HG02642 (cell line): ENCODE results near the gene YY1.

Experiments used
- ATAC-seq: cut with Tn5 transposase; IDR thresholded peaks from one replicate; pipeline ENCODE4 v1.9.1; 2021; ENCODE audit warnings: mild to moderate bottlenecking; ENCODE audit not compliant: unreplicated experiment, poor library complexity

Gene YY1

DNA sequence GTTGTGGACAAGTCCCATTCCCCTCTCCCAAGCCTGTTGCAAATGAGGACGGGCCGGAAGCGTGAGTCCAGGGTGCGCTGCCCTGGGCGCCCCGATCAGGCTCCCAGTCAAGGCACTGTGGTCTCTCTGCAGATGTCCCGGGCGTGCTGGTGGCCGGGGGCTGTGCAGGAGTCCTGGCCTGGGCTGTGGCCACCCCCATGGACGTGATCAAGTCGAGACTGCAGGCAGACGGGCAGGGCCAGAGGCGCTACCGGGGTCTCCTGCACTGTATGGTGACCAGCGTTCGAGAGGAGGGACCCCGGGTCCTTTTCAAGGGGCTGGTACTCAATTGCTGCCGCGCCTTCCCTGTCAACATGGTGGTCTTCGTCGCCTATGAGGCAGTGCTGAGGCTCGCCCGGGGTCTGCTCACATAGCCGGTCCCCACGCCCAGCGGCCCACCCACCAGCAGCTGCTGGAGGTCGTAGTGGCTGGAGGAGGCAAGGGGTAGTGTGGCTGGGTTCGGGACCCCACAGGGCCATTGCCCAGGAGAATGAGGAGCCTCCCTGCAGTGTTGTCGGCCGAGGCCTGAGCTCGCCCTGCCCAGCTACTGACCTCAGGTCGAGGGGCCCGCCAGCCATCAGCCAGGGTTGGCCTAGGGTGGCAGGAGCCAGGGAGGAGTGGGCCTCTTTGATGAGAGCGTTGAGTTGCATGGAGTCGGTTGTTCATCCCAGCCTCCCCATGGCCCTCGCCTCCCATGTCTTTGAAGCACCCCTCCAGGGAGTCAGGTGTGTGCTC is 90.5 kb downstream of the YY1 start:
- no peak for ATAC-seq

DNA sequence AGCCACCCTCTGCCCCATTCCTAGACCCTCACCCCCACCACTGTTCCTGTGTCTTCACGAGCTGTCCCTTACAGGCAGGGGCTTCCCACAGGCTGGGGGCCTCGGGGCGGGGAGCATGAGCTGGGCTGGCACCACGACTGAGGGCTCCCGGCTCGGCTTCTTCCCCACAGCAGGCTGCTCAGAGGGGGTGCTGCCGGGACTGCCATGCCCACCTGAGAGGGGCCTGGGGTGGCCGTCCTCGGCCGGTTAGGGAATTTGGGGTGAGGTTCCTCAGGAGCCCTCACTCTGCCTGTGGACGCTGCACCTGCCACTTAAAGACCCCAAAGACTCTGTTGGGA is 91.0 kb downstream of the YY1 start:
- no peak for ATAC-seq

DNA sequence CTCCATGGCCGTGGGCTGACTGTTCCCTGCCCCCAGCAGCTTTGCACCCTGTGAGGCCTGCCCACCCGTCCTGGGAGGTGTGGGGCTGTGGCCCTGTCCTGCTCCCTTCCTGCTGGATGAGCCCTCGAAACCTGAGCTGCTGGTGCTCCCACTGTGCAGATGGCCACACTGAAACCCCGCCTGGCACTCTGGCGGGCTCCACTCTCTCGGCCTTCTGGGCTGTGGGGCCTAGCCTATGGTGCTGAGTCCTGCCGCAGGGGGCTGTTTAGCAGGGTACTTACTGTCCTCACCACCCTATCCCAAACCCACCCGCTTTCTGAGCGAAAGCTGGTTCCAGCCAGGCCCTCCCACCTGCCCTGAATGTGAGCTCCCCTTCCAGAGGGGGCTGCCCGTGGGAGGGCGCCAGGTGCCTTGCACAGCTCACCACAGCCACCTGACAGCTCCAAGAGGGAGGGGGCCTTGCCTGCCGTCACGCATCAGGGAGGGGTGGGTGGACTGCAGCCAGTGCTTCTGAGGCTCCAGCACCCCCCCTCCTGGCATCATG is 91.5 kb downstream of the YY1 start:
- ATAC-seq: no peak

DNA sequence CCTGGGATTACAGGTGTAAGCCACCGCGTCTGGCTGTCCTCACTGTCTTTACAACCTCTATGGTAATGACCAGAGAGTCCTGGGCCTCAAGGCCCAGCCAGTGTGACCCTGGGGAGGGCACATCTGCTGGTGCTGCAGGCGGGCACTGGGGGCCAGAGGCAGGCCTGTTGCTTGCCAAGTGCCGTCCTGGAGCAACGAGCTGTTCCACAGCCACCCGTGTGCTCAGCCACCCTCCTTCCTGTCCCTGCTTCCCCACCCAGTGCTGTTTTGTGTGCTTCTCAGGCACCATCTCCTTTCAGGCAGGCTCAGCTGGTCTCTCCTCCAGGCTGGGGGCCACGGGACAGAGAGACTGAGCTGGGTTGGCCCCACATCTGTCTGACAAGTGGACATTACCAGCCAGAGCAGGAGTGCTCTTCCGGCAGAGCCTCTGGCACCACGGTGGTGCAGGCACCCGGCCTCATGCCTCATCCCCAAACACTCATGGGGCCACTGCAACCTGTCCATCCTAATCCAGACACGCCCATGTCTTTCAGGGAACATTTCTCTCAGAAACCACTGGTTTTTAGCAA is 93.2 kb downstream of the YY1 start:
- ATAC-seq: no peak
